Urinary bladder (tissue), 4 donors: Measurements from ENCODE around the gene OR13J1. TPM values are rescaled to one million over a fixed set of nuclear protein-coding genes. Genes with fewer than 3 reads are reported as not detected.

Experiments
- DNase-seq: peaks from one replicate; pipeline ENCODE4 v3.0.0-alpha.2; 2015; ENCODE audit errors: extremely low spot score
- H3K27ac ChIP-seq: one replicate; pipeline ENCODE4 v1.5.1; 2013; ENCODE audit warnings: low read depth, mild to moderate bottlenecking, moderate library complexity
- H3K36me3 ChIP-seq: one replicate; pipeline ENCODE4 v1.6.1; 2013; ENCODE audit warnings: mild to moderate bottlenecking, moderate library complexity; ENCODE audit not compliant: insufficient read depth
- H3K4me1 ChIP-seq: one replicate; pipeline ENCODE4 v1.6.1; 2013; ENCODE audit warnings: mild to moderate bottlenecking, moderate library complexity; ENCODE audit not compliant: insufficient read depth
- H3K4me3 ChIP-seq: one replicate; pipeline ENCODE4 v1.5.1; 2013; ENCODE audit warnings: low read depth, low read length
- WGBS: extraction: QIAGEN DNeasy Blood & Tissue Kit; methylation state at CpG from one replicate; pipeline ENCODE4 v1.1.7; 2013; 5-methylcytosine and 5-hydroxymethylcytosine counted together
- polyA plus RNA-seq: library from polyadenylated mRNA; stranded (reverse); fragments of 200-250 nt; gene quantifications from one replicate; pipeline ENCODE4 v1.2.3, GENCODE V29; 2013
- total RNA-seq: library from RNA; depleted of rRNA; stranded (reverse); fragments of >200 nt; gene quantifications from one replicate; pipeline ENCODE4 v1.2.3, GENCODE V29; 2014
- donor health status: healthy with polysubstance abuse.
- donor health status: healthy.

OR13J1 gene
- total and polyA plus RNA-seq, 2 donors = not detected

- Histone ChIP-seq H3K27ac (no peak overlapping the region), H3K4me1 (no peaks in the 10 kb centered on the region), H3K36me3 (no peaks in the 10 kb centered on the region), H3K4me3 (no peak overlapping the region)
- DNase-seq = no peak
- WGBS = 57% methylated on average over 16 of the region's 16 CpGs
Observed at GRCh38 chr9:35859310-35859989, 10.8 kb downstream of the OR13J1 start.

- DNase-seq = no peak
- Histone ChIP-seq H3K4me1 (no peaks in the 10 kb centered on the region), H3K27ac (no peak overlapping the region), H3K4me3 (no peak overlapping the region), H3K36me3 (no peaks in the 10 kb centered on the region)
- WGBS = 67% methylated on average over 5 of the region's 5 CpGs
Observed at GRCh38 chr9:35858458-35858857, 11.7 kb downstream of the OR13J1 start.

DNA sequence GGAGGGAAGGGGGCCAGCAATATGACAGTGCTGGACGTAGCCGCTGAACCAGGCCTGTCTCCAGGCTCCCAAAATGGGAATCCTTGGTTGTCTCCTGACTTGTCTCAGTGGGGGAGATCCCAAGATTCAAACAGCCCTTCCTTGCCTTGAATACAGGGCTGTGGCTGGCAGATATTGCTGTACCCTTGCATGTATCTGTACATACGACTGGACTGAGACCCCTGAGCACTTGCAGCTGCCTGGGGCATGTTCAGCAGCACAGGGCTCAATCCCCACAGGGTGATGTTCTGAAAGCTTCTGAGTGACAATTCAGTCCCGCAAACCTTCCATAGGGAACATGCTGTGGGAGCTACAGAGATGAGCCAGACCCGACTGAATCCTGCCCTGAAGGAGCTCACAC, 13.3 kb downstream of the OR13J1 start:
- 83% methylated on average over 5 of the region's 5 CpGs for WGBS
- no peak overlapping the region for H3K27ac ChIP-seq
- DNase-seq = no peak
- H3K4me1 ChIP-seq = no peaks in the 10 kb centered on the region
- H3K36me3 ChIP-seq = no peaks in the 10 kb centered on the region
- H3K4me3 ChIP-seq = no peak overlapping the region

- H3K4me1 ChIP-seq = no peaks in the 10 kb centered on the region
- no peak for DNase-seq
- WGBS = 75% methylated on average over 3 of the region's 3 CpGs
- no peak overlapping the region for H3K4me3 ChIP-seq
- no peaks in the 10 kb centered on the region for H3K36me3 ChIP-seq
- no peak overlapping the region for H3K27ac ChIP-seq
Observed at GRCh38 chr9:35856206-35856605, 14.0 kb downstream of the OR13J1 start.

DNA sequence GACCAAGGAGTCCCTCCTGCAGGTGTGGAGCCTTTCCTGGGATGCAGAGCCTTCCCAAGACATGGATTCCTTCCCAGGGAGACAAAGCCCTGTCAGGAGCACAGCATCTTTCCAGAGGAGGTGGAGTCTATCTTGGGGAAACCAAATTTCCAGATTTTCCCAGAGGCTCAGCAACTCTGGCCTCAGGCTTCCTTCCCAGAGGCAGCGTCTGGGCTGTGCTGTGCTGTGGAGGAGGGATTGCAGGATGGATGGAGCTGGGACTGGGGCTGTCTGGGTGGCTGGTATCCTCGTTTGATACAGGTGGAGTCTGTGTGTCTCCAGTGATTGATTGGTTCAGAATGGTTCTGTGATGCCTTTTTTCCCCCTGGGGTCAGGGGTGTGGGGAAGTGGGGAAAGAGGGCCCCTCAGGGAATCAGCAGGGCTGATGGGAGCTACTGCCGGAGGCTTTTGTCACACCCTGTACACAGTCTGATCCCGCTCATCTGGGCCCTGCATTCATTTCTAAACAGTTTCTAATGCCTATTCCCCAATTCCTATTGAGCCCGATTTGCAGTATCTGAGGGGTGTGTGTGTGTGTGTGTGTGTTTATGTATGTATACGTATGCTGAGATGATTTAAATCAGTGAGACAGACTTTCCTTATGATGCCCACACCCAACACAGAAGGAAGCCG, 16.0 kb downstream of the OR13J1 start:
- Histone ChIP-seq H3K4me3 (no peak overlapping the region), H3K4me1 (no peaks in the 10 kb centered on the region), H3K36me3 (no peaks in the 10 kb centered on the region), H3K27ac (no peak overlapping the region)
- whole genome bisulfite sequencing = 78% methylated on average over 7 of the region's 7 CpGs
- no peak for DNase-seq

- no peak for DNase-seq
- no peaks in the 10 kb centered on the region for H3K36me3 ChIP-seq
- H3K4me3 ChIP-seq = no peak overlapping the region
- H3K4me1 ChIP-seq = no peaks in the 10 kb centered on the region
- H3K27ac ChIP-seq = no peak overlapping the region
- 91% methylated on average over 25 of the region's 25 CpGs for WGBS
Observed at GRCh38 chr9:35852876-35853865, 17.0 kb downstream of the OR13J1 start.

DNA sequence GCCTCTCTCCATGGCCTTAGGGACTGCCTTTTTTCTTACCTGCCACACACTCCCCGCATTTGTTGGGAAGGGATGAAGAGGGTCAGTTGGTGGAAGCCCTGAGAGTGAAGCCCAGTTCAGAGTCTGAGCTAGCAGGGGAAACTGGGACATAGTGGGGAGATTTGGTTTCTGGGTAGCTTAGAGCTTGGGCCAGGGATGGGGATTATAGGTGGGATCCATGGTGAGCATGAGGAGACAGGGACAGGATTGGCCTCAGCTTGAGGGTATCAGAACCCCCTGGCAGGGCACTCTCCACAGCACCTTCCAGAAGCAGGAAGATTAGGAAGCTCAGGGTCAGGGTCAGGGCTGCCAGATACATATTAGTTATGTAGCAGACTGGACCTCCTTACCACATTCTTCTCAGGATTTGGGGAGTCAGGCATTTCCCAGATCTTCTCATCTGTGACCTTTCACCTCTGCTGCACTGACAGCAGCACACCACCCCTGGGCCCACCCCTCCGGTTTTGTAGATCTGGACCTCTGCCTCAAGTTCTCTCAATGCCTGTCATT, 17.9 kb downstream of the OR13J1 start:
- Histone ChIP-seq H3K36me3 (no peaks in the 10 kb centered on the region), H3K4me3 (no peak overlapping the region), H3K27ac (no peak overlapping the region), H3K4me1 (no peaks in the 10 kb centered on the region)
- 88% methylated on average over 2 of the region's 2 CpGs for WGBS
- no peak for DNase-seq

DNA sequence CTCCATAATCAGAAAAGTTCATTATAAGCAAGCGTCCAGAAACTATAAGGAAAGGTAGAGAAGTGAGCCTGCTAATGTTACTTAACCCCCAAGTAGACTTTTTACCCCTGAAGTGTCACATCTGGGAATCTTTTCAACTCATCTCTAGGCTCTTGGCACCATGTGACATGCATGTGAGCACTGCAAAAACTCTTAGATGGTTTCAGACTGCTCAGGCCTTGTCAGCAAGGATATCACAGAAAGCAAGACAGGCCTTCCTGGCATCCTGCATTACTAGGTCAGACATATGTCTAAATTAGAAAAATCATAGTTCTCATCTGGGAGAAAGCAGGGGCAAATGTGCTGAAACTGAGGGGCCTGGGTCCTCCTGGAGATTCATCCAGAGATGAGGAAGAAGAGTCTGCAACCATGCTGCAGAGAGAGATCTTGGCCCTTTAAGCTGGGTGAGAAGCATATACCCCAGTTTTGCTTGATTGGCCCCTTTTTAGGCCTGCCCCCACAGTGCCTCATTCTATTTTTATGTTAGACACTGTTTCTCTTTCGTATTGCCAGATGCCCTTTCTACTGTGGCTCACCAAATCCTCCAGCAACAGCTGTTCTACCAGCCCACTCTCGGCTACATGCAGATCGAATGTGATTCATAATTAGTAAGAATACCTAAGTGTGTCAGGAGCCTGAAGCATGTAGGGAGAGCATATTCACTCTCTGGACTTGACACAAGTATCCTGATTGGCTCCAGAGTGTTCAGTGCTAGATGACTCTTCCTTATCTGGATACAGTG, 22.2 kb downstream of the OR13J1 start:
- H3K27ac ChIP-seq = no peak overlapping the region
- WGBS = 63% methylated on average over 4 of the region's 4 CpGs

GRCh38 chr9:35845824-35846771, 24.1 kb downstream of the OR13J1 start:
- Histone ChIP-seq H3K4me3 (no peak overlapping the region), H3K27ac (no peak overlapping the region), H3K36me3 (no peaks in the 10 kb centered on the region), H3K4me1 (peaks cover 2% of the 10 kb centered on the region)
- 57% methylated on average over 53 of the region's 53 CpGs for WGBS
- DNase-seq = no peak

More for the DNA sequence above, 22.2 kb downstream of the OR13J1 start:
- Histone ChIP-seq H3K36me3 (no peaks in the 10 kb centered on the region), H3K4me1 (peaks cover 2% of the 10 kb centered on the region), H3K4me3 (no peak overlapping the region)
- DNase-seq = no peak

DNA sequence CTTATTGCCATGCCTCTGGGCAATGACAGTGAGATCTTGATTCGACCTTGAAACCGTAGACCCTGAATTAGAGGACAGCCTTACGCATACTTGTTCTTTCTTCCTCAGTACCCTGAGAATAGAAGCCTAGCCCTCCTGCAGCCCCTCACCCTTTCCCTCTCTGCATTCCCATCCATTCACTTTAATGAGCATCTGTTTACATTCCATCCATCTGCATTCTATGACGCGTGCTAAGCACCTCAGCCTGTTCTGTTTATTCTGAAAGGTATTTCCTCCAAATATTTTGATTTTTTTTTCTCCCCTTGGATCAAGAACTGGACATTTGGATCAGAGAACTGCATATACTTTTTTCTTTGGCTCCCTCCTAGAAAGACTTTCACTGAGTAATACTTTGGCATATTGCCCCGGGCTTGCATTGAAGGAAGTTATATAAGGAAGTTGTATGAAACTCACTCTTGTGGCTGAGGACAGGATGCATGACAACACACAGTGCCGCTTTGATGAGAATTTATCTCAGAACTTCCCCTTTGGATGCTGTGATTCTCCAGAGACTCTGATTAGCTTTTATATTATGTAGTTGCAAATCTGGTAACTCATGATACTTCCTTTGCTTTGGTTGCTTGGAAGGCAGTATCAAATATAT, 25.5 kb downstream of the OR13J1 start:
- H3K36me3 ChIP-seq = no peaks in the 10 kb centered on the region
- peaks cover 2% of the 10 kb centered on the region for H3K4me1 ChIP-seq
- DNase-seq = peak; percentile 80
- no peak overlapping the region for H3K4me3 ChIP-seq
- peak overlapping the region; percentile 62 for H3K27ac ChIP-seq
- 13% methylated on average over 7 of the region's 7 CpGs for WGBS

GRCh38 chr9:35842795-35843194, 27.4 kb downstream of the OR13J1 start:
- H3K4me1 ChIP-seq = peaks cover 2% of the 10 kb centered on the region
- no peak overlapping the region for H3K27ac ChIP-seq
- 90% methylated on average over 3 of the region's 3 CpGs for WGBS
- DNase-seq = no peak
- no peak overlapping the region for H3K4me3 ChIP-seq
- H3K36me3 ChIP-seq = no peaks in the 10 kb centered on the region
